Keratinocyte (primary cell): ENCODE measurements around the gene HCAR2. TPM values are rescaled to one million over a fixed set of nuclear protein-coding genes. Genes with fewer than 3 reads are reported as not detected.
"Not testable (repeated sequence)": the region's sequence is repeated elsewhere in the genome, so short reads cannot be mapped to it uniquely, and the experiment has no call there.

Source experiments
- DNase-seq: peaks from one replicate; pipeline ENCODE4 v3.0.0-alpha.2; 2011; ENCODE audit warnings: low read depth, missing footprints, low spot score
- FAIRE-seq: peaks from 2 replicates; lab custom pipeline; 2011; peaks lifted over from hg19 to GRCh38; lab: Jason Lieb, UNC
- H2AFZ ChIP-seq: 2 replicates; pipeline ENCODE4 v1.6.0; 2012; ENCODE audit warnings: low read length, control low read depth, inconsistent platforms; ENCODE audit not compliant: control insufficient read depth
- H3K27ac ChIP-seq: 2 replicates; pipeline ENCODE4 v1.5.1; 2011; ENCODE audit warnings: low read length; ENCODE audit not compliant: control insufficient read depth, insufficient read depth
- H3K27me3 ChIP-seq: 3 replicates; pipeline ENCODE4 v1.6.0; 2011; ENCODE audit warnings: low read length; ENCODE audit not compliant: control insufficient read depth, insufficient read depth; ENCODE audit errors: extremely low read depth
- H3K36me3 ChIP-seq, 2 experiments: 2 replicates in 1 of 2; 3 replicates in 1 of 2; pipeline ENCODE4 v1.5.1; 2011; ENCODE audit warnings: low read length in 2 of 2, mild to moderate bottlenecking in 1 of 2; ENCODE audit not compliant: control insufficient read depth in 2 of 2, insufficient read depth in 2 of 2; ENCODE audit errors: extremely low read depth in 1 of 2
- H3K4me1 ChIP-seq: 3 replicates; pipeline ENCODE4 v1.5.1; 2011; ENCODE audit warnings: low read length; ENCODE audit not compliant: control insufficient read depth, insufficient read depth; ENCODE audit errors: extremely low read depth
- H3K4me2 ChIP-seq: 3 replicates; pipeline ENCODE4 v1.6.0; 2011; ENCODE audit warnings: low read depth, low read length; ENCODE audit not compliant: control insufficient read depth, insufficient read depth; ENCODE audit errors: extremely low read depth
- H3K4me3 ChIP-seq, 3 experiments: fragments of 200-600 bp in 1 of 3; sonication (generic) in 1 of 3; 2 replicates in 2 of 3; 3 replicates in 1 of 3; pipeline ENCODE4 v1.5.1; 2011 to 2016; ENCODE audit warnings: low read length in 3 of 3, mild to moderate bottlenecking in 3 of 3, control low read depth in 2 of 3, inconsistent platforms in 1 of 3, low read depth in 1 of 3, mixed read lengths in 1 of 3, mixed run types in 1 of 3, moderate library complexity in 1 of 3; ENCODE audit not compliant: control insufficient read depth in 2 of 3, insufficient read depth in 2 of 3; ENCODE audit errors: extremely low read depth in 1 of 3
- H3K79me2 ChIP-seq: 2 replicates; pipeline ENCODE4 v1.6.0; 2012; ENCODE audit warnings: low read length; ENCODE audit not compliant: control insufficient read depth, insufficient read depth
- H3K9ac ChIP-seq: 3 replicates; pipeline ENCODE4 v1.6.0; 2011; ENCODE audit warnings: low read length; ENCODE audit not compliant: control insufficient read depth, insufficient read depth; ENCODE audit errors: extremely low read depth
- H3K9me1 ChIP-seq: 3 replicates; pipeline ENCODE4 v1.6.0; 2011; ENCODE audit warnings: low read length; ENCODE audit not compliant: control insufficient read depth, insufficient read depth; ENCODE audit errors: extremely low read depth
- H3K9me3 ChIP-seq: 2 replicates; pipeline ENCODE4 v1.5.1; 2012; ENCODE audit warnings: low read depth, low read length; ENCODE audit not compliant: control insufficient read depth
- H4K20me1 ChIP-seq: 3 replicates; pipeline ENCODE4 v1.6.0; 2011; ENCODE audit warnings: low read length; ENCODE audit not compliant: control insufficient read depth, insufficient read depth; ENCODE audit errors: extremely low read depth
- dilution Hi-C: fragments of 300-500 bp; cut with MboI; formaldehyde crosslinking; loops from one replicate; pipeline ENCODE4 v1.7.0; 2020; ENCODE audit warnings: low sequenced_read_pairs; ENCODE audit not compliant: extremely low pct_ligation_motif_present
- polyA plus RNA-seq, 5 experiments: library from polyadenylated mRNA; depleted of rRNA in 3 of 5; stranded (reverse) in 3 of 5; stranded (forward) in 1 of 5; unstranded in 1 of 5; fragments of >200 nt; gene quantifications; 1 replicate in 1 of 5; 2 replicates in 3 of 5; 3 replicates in 1 of 5; pipeline versions ENCODE4 v1.2.1 to v1.2.3, GENCODE V29; 2011 to 2012; ENCODE audit warnings: missing spikeins in 2 of 5, low read depth in 1 of 5, low replicate concordance in 1 of 5

The HCAR2 gene
- polyA plus RNA-seq, 1 donor (not counting 4 experiments of a cell fraction or from before 2014, with no cell fraction given), result 18.3 TPM

- dilution Hi-C loops, DNase-seq, H3K27me3 ChIP-seq, H4K20me1 ChIP-seq, H3K79me2 ChIP-seq, H2AFZ ChIP-seq, H3K9ac ChIP-seq, H3K36me3 ChIP-seq, H3K9me1 ChIP-seq, H3K9me3 ChIP-seq: not testable (repeated sequence)
- H3K4me2 ChIP-seq, result peak overlapping the region; percentile 22
- H3K4me3 ChIP-seq, result peak overlapping the region in 1 of 3 experiments; percentile 28
- peak overlapping the region; percentile 71 for H3K27ac ChIP-seq
- H3K4me1 ChIP-seq, result peaks cover 38% of the 10 kb centered on the region
- FAIRE-seq, result peak; percentile 51
Observed at GRCh38 chr12:122701481-122701880, 1.7 kb downstream of the HCAR2 start.

- FAIRE-seq, result peak; percentile 99
- peaks cover 38% of the 10 kb centered on the region for H3K4me1 ChIP-seq
- H3K36me3 ChIP-seq, DNase-seq, H3K9me1 ChIP-seq, dilution Hi-C loops, H3K9me3 ChIP-seq, H4K20me1 ChIP-seq, H3K79me2 ChIP-seq, H3K27me3 ChIP-seq, H2AFZ ChIP-seq, H3K4me3 ChIP-seq: not testable (repeated sequence)
- peak overlapping the region; percentile 74 for H3K9ac ChIP-seq
- H3K27ac ChIP-seq, result peak overlapping the region; percentile 71
- H3K4me2 ChIP-seq, result peak overlapping the region; percentile 70
Observed at GRCh38 chr12:122700038-122700710, 3.0 kb downstream of the HCAR2 start.

- peak; percentile 17 for FAIRE-seq
- peaks cover 24% of the 10 kb centered on the region for H3K4me1 ChIP-seq
- H3K9ac ChIP-seq, H3K4me3 ChIP-seq, H4K20me1 ChIP-seq, DNase-seq, H3K36me3 ChIP-seq, H3K9me3 ChIP-seq, dilution Hi-C loops, H3K9me1 ChIP-seq, H3K79me2 ChIP-seq, H3K27me3 ChIP-seq, H3K27ac ChIP-seq: not testable (repeated sequence)
- H3K4me2 ChIP-seq, result peak overlapping the region; percentile 48
- H2AFZ ChIP-seq, result peak overlapping the region; percentile 20
Observed at GRCh38 chr12:122696922-122697321, 6.2 kb downstream of the HCAR2 start.
